ENCODE measurements around the gene STXBP1.

DNA sequence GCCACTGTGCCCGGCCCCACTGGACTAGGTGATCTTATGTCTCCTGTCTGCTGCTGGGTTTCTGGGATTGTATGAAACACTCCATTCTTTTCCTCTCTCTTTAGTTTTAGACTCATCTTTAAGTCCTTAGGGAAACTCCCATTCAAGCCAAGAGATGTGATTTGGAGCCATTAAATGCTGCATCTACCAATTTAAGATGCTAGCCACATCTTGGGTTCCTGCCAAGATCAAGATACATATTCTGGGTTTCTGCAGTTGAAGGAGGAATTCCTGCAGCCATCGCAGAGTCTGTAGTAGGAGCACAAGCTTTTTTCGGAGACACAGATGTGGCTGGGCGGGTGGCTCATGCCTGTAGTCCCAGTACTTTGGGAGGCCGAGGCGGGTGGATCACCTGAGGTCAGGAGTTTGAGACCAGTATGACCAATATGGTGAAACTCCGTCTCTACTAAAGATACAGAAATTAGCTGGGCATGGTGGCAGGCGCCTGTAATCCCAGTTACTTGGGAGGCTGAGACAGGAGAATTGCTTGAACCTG is 23.2 kb downstream of the STXBP1 start:
- TF ChIP-seq EZH2 (IDR thresholded peaks at IDR 0.05; ENCODE audit: insufficient read depth, poor library complexity, severe bottlenecking) (no peak), EZH2phosphoT487 (IDR thresholded peaks at IDR 0.05; ENCODE audit: insufficient read depth, low read depth) (no peak)

Measured in GM23248 (cell line).